GM21526 (cell line): Measurements from ENCODE around the gene RRAGC.
"Not testable (repeated sequence)": the region's sequence is repeated elsewhere in the genome, so short reads cannot be mapped to it uniquely, and the experiment has no call there.

Experiments used
- ATAC-seq: cut with Tn5 transposase; IDR thresholded peaks from one replicate; pipeline ENCODE4 v1.9.1; 2021; ENCODE audit warnings: moderate library complexity; ENCODE audit not compliant: unreplicated experiment, low FRiP score

RRAGC gene

GRCh38 chr1:38818175-38818976, 41.2 kb downstream of the RRAGC start:
- no peak for ATAC-seq

GRCh38 chr1:38817267-38818174, 42.1 kb downstream of the RRAGC start:
- no peak for ATAC-seq

GRCh38 chr1:38815903-38816627, 43.5 kb downstream of the RRAGC start:
- ATAC-seq: peak; percentile 82

DNA sequence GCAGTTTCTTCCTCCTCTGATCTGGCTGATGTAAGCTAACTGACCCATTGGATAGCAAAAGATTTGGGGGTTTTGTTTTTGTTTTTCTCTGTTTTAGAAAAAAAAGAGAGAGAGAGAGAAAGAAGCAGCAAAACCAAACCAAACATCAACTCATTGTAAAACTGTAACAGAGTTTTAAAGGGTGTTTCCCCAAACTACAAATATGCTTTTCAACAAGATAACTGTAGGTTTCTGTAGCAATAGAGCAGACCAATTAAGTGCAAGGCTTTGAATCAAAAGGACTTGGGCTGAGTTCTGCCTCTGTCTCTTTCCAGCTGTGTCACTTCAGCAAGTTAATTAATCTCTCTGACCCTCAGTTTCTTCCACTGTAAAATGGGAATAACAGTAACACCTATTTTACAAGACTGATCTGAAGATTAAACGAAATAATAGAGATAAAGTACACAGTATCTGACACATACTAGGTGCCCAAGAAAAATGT, 44.5 kb downstream of the RRAGC start:
- ATAC-seq: no peak

DNA sequence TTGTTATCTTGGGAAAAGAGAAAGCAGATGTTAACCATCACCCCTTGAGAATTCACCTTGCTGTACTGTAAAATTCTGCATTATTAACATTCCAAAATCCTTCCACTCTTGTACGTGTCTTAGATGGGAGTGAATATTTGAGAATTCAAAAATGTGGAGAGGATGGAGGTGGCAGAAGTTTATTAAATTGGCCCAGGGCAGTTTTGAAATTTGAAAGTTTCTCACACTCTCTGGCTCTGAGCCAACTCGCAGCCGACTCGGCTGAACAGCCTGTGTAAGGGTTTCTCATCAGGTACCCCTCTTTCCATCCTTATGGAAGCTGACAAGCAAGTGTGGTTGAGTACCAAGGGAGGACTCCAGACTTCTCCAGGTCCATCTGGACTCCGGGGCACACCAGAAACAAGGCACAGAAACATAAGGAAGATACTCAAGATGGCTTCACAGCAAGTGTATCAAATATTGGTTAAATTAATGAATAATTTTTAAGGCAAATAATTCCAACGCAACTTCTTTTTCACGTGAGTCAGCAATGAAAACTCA, 45.1 kb downstream of the RRAGC start:
- no peak for ATAC-seq

GRCh38 chr1:38812981-38813380, 46.6 kb downstream of the RRAGC start:
- no peak for ATAC-seq

DNA sequence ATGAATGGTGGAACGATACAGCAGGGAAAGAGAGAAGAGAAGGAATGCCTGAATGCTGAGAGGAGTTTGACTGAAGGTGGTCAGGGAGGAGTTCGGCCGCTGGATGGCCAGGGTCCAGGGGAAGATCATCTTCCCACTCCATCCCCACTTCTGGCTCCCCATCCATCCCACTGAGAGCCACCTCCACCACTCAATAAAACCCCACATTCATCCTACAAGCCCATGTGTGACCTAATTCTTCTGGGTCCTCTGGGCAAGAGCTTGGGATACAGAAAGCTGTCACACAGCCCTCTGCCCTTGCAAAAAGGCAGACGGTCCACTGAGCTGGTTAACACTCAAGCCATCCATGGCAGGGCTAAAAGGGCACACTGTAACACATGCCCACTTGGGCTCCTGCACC, 48.1 kb downstream of the RRAGC start:
- ATAC-seq: not testable (repeated sequence)

GRCh38 chr1:38806090-38806489, 53.5 kb downstream of the RRAGC start:
- no peak for ATAC-seq

GRCh38 chr1:38805036-38805435, 54.5 kb downstream of the RRAGC start:
- no peak for ATAC-seq

GRCh38 chr1:38804062-38804886, 55.3 kb downstream of the RRAGC start:
- ATAC-seq: no peak

- ATAC-seq: no peak
Observed at GRCh38 chr1:38803647-38804046, 55.9 kb downstream of the RRAGC start.

DNA sequence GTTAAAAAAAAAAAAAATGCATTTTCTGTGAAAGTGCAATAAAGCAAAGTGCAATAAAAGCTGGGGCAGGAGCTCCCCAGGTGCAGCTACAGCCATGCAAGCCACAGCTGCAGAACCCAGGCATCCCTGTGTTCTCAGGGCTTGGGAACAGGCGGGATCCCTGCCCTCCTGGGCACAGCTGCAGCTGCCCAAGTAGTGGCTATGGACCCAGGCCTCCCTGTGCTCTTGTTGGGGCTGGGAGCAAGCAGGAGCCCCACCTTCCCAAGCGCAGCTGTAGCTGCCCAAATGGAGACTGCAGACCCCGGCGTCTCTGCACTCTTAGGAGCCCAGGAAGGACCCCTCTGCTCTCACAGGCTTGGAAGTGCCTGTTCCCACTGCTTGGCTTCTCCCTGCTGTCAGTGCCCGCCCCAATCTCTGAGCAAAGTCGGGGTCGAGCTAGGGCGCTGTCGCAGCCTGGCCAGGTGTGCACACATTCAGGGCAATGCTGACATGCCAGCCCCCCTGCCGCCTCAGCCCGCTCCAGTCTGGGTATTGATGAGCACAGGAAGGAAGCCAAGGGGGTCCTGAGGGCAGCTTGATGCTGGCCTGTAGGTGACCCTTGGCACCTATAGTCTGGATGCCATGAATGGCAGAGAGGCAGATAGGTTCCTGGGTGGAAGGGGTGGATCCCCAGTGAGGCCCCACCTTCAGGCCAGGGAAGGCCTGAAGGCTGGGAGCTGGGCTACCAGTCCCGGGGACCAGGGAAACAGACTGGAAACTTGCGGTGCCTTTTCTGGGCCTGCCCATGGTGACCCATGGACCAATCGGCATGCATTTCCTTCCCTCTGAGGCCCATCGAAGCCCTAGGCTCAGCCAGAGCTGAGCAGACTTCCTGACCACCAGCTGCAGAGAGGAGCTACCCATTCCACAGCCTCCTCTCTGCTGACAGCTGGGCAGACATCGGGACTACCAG, 58.6 kb downstream of the RRAGC start:
- ATAC-seq: no peak

DNA sequence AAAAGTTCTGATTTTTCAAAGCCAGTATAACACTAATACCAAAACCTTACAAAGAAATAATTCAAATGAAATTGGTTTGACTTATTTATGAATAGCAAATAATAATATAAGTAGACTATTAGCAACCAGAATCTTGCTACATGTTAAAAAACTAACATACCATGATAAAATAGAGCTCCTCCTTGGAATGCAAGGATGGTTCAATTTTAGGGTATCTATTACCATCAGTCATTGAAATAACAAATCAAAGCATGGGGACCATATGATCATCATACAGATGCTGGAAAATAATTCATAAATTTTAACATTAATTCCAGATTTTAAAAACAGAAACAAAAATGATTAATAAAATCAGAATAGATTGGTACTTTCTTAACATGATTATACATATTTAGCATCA, 66.3 kb downstream of the RRAGC start:
- ATAC-seq: no peak

DNA sequence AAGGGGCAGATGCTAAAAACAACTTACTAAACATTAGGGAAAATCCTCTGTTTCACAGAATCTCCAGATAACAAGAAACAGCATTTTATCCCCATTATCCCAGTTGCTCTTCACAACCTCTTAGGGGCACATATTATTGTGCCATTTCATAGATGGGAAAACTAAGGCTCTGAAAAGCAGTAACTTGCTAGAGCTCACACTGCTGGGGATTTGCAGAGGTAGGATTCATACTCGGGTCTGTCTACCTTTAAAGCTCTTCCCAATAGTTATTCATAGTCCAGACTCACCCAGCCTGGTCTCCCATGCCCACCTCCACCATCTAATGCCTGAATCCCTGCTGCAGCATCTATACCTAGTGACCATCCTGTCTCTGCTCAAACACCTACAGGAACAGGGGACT, 67.7 kb downstream of the RRAGC start:
- ATAC-seq: no peak

- no peak for ATAC-seq
Observed at GRCh38 chr1:38791164-38791515, 68.4 kb downstream of the RRAGC start.

- ATAC-seq: no peak
Observed at GRCh38 chr1:38790422-38791163, 69.0 kb downstream of the RRAGC start.

DNA sequence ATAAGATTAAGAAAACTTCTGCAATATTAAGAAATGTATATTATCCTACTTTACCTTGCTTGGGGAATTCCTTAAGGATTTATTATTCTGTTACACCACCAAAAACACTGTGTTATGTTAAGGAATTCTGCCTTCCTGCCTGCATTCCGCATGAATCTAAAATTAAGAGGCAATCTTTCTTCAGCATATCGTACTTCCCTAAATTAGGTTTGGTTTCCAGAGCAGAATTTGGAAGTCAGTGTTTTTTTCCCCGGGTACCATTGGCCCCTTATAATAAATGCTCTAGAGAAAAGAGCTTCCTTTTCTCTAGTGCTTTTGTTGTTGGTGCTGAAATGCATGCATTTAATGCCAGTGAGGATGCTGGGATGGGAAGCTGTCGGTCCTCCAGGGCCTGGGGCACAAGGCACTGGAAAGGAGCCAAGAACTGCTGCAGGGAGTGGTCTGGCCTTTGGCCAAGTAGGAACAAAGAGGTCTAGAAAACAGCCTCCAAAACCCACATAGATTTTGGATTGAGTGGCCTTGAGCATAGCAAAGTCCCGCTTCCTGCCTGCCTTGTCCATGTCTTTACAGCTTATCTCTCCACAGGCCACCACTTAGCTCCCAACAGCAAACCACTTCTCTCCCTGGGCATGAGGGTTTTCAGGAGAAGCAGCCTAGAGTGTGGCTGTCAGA, 69.9 kb downstream of the RRAGC start:
- no peak for ATAC-seq
